Glutamatergic neuron (in vitro differentiated cells): ENCODE measurements around the gene VIL1. TPM values are rescaled to one million over a fixed set of nuclear protein-coding genes. Genes with fewer than 3 reads are reported as not detected.

ENCODE experiments used
- DNase-seq: peaks from one replicate; pipeline ENCODE4 v3.0.0; 2022
- H3K27ac Mint-ChIP-seq: one replicate; pipeline ENCODE4 v1.8.0; 2020; ENCODE audit warnings: mild to moderate bottlenecking, mixed read lengths, inconsistent platforms; ENCODE audit not compliant: unreplicated experiment
- H3K27me3 Mint-ChIP-seq: one replicate; pipeline ENCODE4 v1.8.0; 2020; ENCODE audit warnings: mild to moderate bottlenecking, moderate library complexity, mixed read lengths, inconsistent platforms; ENCODE audit not compliant: unreplicated experiment
- H3K36me3 Mint-ChIP-seq: one replicate; pipeline ENCODE4 v1.8.0; 2020; ENCODE audit warnings: mild to moderate bottlenecking, mixed read lengths, inconsistent platforms; ENCODE audit not compliant: unreplicated experiment
- H3K4me1 Mint-ChIP-seq: one replicate; pipeline ENCODE4 v1.8.0; 2020; ENCODE audit warnings: mild to moderate bottlenecking, low read depth, mixed read lengths, inconsistent platforms; ENCODE audit not compliant: unreplicated experiment
- H3K4me3 Mint-ChIP-seq: one replicate; pipeline ENCODE4 v1.8.0; 2020; ENCODE audit warnings: mild to moderate bottlenecking, mixed read lengths, inconsistent platforms; ENCODE audit not compliant: unreplicated experiment
- H3K9me3 Mint-ChIP-seq: one replicate; pipeline ENCODE4 v1.8.0; 2020; ENCODE audit warnings: mild to moderate bottlenecking, moderate library complexity, mixed read lengths, inconsistent platforms; ENCODE audit not compliant: unreplicated experiment
- total RNA-seq: library from RNA; stranded (reverse); fragmentation: NEBNext Ultra II Directional; extraction: Animal tissue kit (Norgen Biotek cat#: 25700); gene quantifications from one replicate; pipeline ENCODE4 v1.2.1, GENCODE V29; 2021; ENCODE audit not compliant: unreplicated experiment
- TF ChIP-seq, protein P1 (sequence below): fragments of 200-600 bp; sonication (generic); IDR thresholded peaks from one replicate; pipeline ENCODE4 v1.5.0; 2021; ENCODE audit not compliant: partially characterized antibody, unreplicated experiment

The VIL1 gene
- total RNA-seq, 1 donor from 2014 or later = not detected

DNA sequence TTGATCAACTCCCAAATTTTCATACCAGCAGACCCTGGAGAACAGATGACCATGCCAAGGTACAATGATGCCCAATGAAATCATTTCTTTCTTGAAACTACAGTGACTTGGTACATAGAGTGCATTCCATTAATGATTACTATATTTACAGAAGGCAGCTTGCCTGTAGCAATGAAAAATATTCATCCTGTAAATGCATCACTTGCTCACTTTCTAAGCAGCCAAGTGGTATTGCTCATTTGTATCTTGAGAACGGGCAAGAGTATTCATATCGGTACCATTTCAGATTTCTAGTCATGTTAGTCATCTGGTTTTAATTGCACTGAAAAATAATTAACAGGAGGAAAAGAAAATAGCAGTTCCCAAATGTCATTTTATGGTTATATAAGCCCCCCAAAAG, 59.6 kb downstream of the VIL1 start:
- no peaks in the 10 kb centered on the region for H3K9me3 Mint-ChIP-seq
- H3K27me3 Mint-ChIP-seq = no peaks in the 10 kb centered on the region
- H3K27ac Mint-ChIP-seq = no peak overlapping the region
- H3K36me3 Mint-ChIP-seq = no peaks in the 10 kb centered on the region
- H3K4me3 Mint-ChIP-seq = no peak overlapping the region
- DNase-seq = no peak
- no peaks in the 10 kb centered on the region for H3K4me1 Mint-ChIP-seq
- TF ChIP-seq, protein P1, sequence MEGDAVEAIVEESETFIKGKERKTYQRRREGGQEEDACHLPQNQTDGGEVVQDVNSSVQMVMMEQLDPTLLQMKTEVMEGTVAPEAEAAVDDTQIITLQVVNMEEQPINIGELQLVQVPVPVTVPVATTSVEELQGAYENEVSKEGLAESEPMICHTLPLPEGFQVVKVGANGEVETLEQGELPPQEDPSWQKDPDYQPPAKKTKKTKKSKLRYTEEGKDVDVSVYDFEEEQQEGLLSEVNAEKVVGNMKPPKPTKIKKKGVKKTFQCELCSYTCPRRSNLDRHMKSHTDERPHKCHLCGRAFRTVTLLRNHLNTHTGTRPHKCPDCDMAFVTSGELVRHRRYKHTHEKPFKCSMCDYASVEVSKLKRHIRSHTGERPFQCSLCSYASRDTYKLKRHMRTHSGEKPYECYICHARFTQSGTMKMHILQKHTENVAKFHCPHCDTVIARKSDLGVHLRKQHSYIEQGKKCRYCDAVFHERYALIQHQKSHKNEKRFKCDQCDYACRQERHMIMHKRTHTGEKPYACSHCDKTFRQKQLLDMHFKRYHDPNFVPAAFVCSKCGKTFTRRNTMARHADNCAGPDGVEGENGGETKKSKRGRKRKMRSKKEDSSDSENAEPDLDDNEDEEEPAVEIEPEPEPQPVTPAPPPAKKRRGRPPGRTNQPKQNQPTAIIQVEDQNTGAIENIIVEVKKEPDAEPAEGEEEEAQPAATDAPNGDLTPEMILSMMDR = no peak

DNA sequence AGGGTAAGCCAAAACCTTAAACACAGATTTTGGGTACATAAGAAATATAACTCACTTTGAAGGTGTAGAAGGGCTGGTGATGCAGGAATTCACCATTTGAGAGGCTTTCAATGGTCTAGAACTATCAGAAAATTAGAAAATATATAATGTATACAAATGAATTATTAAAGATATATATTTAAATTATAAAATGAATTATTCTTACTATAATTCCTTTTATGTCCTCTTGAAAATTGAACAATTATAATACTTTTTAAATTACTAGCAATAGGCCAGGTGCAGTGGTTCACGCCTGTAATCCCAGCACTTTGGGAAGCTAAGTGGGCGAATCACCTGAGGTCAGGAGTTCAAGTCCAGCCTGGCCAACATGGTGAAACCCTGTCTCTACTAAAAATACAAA, 60.7 kb downstream of the VIL1 start:
- TF ChIP-seq, protein P1 = no peak
- H3K4me1 Mint-ChIP-seq = no peaks in the 10 kb centered on the region
- H3K27ac Mint-ChIP-seq = no peak overlapping the region
- H3K36me3 Mint-ChIP-seq = no peaks in the 10 kb centered on the region
- no peak for DNase-seq
- H3K4me3 Mint-ChIP-seq = no peak overlapping the region
- no peaks in the 10 kb centered on the region for H3K9me3 Mint-ChIP-seq
- H3K27me3 Mint-ChIP-seq = no peaks in the 10 kb centered on the region

DNA sequence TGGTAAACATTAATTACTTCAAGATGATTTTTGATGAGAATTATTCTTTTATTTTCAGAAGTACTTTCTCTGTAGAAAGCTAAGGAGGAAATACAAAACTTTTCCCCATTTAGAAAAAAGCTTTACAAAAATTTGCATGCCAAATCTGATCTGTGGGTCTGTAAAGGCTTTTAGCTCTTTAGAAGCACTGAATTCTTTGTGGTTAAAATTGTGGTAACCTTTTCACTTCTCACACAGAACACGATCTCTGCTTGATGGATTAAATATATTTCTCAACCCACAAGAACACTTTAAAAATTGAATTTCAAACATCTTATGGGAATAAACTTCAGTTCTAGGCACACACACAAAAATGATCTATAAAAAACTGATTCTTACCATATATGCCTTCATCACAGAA, 63.7 kb downstream of the VIL1 start:
- TF ChIP-seq, protein P1 = no peak
- Mint-ChIP-seq H3K4me3 (no peak overlapping the region), H3K9me3 (no peaks in the 10 kb centered on the region), H3K27ac (no peak overlapping the region), H3K4me1 (no peaks in the 10 kb centered on the region), H3K36me3 (no peaks in the 10 kb centered on the region), H3K27me3 (no peaks in the 10 kb centered on the region)
- no peak for DNase-seq

DNA sequence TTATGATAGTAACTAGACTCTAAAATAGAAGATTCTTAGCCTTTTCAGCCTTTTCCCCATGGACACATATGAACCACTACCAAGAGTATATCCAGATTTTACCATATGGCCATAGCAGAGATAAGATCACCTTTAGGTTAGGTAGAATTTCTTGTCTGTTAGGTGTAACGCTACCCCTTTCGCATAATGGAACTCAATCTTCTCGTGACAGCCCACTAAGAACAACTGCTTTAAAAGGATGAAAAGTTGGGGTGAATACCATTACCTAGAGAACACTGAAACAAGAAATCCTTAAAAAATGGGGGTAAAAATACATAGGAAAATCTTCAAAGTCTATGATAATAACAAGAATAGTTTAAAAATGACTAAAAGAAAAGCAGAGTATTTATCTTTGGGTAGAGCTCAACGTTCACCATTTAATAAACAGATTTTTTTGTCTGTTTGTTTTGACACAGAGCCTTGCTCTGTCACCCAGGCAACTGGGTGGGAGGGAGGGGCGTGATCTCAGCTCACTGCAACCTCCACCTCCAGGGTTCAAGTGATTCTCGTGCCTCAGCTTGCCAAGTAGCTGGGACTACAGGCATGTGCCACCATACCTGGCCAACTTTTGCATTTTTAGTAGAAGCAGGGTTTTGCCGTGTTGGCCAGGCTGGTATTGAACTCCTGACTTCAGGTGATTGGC, 67.2 kb downstream of the VIL1 start:
- no peak overlapping the region for H3K4me3 Mint-ChIP-seq

GRCh38 chr2:218500501-218501060, 81.7 kb downstream of the VIL1 start:
- no peaks in the 10 kb centered on the region for H3K27me3 Mint-ChIP-seq
- H3K9me3 Mint-ChIP-seq = peaks cover 4% of the 10 kb centered on the region
- H3K27ac Mint-ChIP-seq = no peak overlapping the region
- DNase-seq = no peak
- H3K4me3 Mint-ChIP-seq = no peak overlapping the region
- no peaks in the 10 kb centered on the region for H3K36me3 Mint-ChIP-seq
- TF ChIP-seq, protein P1 = no peak
- no peaks in the 10 kb centered on the region for H3K4me1 Mint-ChIP-seq

More for the DNA sequence above, 67.2 kb downstream of the VIL1 start:
- Mint-ChIP-seq H3K27me3 (no peaks in the 10 kb centered on the region), H3K36me3 (no peaks in the 10 kb centered on the region), H3K9me3 (no peaks in the 10 kb centered on the region), H3K27ac (no peak overlapping the region), H3K4me1 (no peaks in the 10 kb centered on the region)
- DNase-seq = no peak
- TF ChIP-seq, protein P1 = no peak
